Measurements from ENCODE around the gene ABCB8.
A peak's percentile ranks its signal among the peaks of the same experiment; 100 is the strongest.

ABCB8 gene

DNA sequence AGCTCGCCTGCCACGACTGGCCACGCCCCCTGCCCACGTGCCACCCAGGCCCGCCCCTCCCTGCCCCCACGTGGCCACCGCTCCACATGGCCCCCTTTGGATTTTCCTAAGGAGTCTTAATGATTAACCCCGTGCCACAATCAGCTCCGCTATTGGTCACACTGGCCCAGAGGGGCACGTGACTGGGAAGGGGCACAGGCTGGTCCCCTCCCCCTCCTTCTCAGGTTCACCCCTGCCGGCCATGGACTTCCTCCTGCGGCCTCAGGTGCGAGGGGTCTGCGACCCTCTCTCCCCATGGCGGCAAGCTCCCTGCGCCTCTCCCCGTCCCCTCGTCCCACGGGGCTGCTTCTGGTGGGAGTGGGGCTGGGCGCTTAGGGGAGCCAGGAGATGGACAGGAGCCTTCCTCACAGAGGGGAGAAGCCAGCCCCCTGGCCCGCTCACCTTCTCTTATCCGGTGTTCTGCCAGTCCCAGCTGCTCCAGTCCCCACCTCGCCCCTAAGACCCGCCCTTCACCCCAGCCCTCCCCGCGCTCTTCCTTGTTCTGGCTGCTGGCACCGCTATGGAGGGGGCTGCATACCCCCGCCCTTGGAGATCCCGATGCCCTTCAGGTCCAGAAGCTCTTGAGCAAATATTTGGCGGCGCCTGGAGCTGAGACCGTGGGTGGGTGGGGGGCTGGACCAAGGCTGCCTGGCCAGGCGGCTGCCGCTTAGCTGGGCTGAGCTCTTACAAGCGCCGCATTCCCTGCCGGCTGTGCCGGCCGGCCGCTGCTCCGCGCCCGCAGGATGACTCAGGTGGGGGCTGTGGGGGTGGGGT, 34.4 kb downstream of the ABCB8 start:
- peak overlapping the region; percentile 91 for H3K4me2 ChIP-seq (ENCODE audit: low read length)
- peak overlapping the region; percentile 100 for H3K27ac ChIP-seq
- H3K36me3 ChIP-seq (ENCODE audit: control insufficient read depth, insufficient read depth, low read length): no peaks in the 10 kb centered on the region
- peak overlapping the region; percentile 53 for H3K4me3 ChIP-seq (ENCODE audit: low read depth, low read length)
- no peaks in the 10 kb centered on the region for H3K27me3 ChIP-seq (ENCODE audit: control insufficient read depth, insufficient read depth, low read length)
- H2AFZ ChIP-seq: no peak overlapping the region
- H3K4me1 ChIP-seq: peaks cover 68% of the 10 kb centered on the region
- H3K79me2 ChIP-seq: peaks cover 2% of the 10 kb centered on the region
- no peaks in the 10 kb centered on the region for H3K9me3 ChIP-seq (ENCODE audit: control insufficient read depth, low read length)
- H3K9ac ChIP-seq: peak overlapping the region; percentile 83
- TF ChIP-seq, protein P1, sequence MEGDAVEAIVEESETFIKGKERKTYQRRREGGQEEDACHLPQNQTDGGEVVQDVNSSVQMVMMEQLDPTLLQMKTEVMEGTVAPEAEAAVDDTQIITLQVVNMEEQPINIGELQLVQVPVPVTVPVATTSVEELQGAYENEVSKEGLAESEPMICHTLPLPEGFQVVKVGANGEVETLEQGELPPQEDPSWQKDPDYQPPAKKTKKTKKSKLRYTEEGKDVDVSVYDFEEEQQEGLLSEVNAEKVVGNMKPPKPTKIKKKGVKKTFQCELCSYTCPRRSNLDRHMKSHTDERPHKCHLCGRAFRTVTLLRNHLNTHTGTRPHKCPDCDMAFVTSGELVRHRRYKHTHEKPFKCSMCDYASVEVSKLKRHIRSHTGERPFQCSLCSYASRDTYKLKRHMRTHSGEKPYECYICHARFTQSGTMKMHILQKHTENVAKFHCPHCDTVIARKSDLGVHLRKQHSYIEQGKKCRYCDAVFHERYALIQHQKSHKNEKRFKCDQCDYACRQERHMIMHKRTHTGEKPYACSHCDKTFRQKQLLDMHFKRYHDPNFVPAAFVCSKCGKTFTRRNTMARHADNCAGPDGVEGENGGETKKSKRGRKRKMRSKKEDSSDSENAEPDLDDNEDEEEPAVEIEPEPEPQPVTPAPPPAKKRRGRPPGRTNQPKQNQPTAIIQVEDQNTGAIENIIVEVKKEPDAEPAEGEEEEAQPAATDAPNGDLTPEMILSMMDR (IDR thresholded peaks at IDR 0.05): no peak

DNA sequence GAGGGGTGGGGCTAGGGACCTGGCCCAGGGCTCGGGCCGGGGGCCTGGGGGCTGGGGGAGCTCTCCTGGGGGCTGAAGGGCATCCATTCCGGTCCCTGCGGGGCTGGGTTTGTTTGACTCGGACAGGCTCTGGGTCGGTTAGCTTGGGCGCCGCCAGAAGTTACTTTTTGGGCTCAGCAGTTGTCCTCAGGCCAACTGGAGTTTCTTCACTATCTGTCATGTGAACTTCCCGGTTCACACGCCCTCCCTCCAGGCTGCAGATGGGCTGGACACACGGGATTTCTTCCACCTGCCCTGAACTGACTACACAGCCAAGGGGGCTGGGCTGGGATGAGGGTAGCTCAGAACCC, 34.9 kb downstream of the ABCB8 start:
- Histone ChIP-seq H3K27me3 (ENCODE audit: control insufficient read depth, insufficient read depth, low read length) (no peaks in the 10 kb centered on the region), H3K27ac (peak overlapping the region; percentile 100), H3K79me2 (peaks cover 2% of the 10 kb centered on the region), H2AFZ (no peak overlapping the region), H3K36me3 (ENCODE audit: control insufficient read depth, insufficient read depth, low read length) (no peaks in the 10 kb centered on the region), H3K4me1 (peaks cover 73% of the 10 kb centered on the region), H3K9me3 (ENCODE audit: control insufficient read depth, low read length) (no peaks in the 10 kb centered on the region), H3K4me2 (ENCODE audit: low read length) (peak overlapping the region; percentile 69), H3K4me3 (ENCODE audit: low read depth, low read length) (peak overlapping the region; percentile 44), H3K9ac (peak overlapping the region; percentile 34)
- TF ChIP-seq, protein P1 (IDR thresholded peaks at IDR 0.05): no peak

DNA sequence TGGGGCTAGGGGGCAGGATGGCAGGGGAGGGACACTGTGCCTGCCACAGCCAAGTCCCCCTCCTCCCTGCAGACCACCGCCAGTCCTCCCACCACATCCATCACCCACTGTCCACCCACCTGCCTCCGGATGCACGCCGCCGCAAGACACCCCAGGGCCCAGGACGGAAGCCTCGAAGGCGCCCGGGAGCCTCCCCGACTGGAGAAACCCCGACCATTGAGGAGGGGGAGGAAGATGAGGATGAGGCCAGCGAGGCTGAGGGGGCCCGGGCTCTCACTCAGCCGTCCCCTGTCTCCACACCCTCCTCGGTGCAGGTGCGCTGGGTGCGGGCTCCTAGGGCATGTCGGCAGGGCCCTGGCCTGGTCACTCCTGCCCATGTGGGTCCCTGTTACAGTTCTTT, 36.2 kb downstream of the ABCB8 start:
- Histone ChIP-seq H3K27ac (peak overlapping the region; percentile 100), H3K4me3 (ENCODE audit: low read depth, low read length) (no peak overlapping the region), H3K9ac (no peak overlapping the region), H2AFZ (no peak overlapping the region), H3K36me3 (ENCODE audit: control insufficient read depth, insufficient read depth, low read length) (no peaks in the 10 kb centered on the region), H3K79me2 (peaks cover 2% of the 10 kb centered on the region), H3K27me3 (ENCODE audit: control insufficient read depth, insufficient read depth, low read length) (no peaks in the 10 kb centered on the region), H3K9me3 (ENCODE audit: control insufficient read depth, low read length) (no peaks in the 10 kb centered on the region), H3K4me1 (peaks cover 64% of the 10 kb centered on the region), H3K4me2 (ENCODE audit: low read length) (peak overlapping the region; percentile 69)
- TF ChIP-seq, protein P1 (IDR thresholded peaks at IDR 0.05): no peak

DNA sequence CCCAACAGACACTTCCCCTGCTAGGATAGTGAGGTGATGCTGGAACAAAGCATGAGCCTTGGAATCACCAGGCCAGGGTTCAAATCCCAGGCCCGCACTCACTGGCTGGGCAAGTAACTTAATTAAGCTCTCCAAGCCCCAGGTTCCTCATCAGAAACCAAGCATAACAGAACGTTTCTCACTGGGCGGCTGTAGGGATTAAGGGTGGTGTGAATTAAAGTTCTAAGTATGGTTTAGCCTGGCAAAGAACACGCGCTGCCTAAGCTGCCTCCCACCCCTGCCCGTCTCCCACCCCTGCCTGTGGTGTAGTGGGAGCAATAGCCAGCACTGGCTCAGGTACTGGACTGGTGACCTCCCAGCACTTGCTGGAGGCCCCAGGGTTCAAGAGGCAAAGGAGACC, 36.7 kb downstream of the ABCB8 start:
- Histone ChIP-seq H3K79me2 (peaks cover 2% of the 10 kb centered on the region), H3K4me1 (peaks cover 64% of the 10 kb centered on the region), H3K27ac (peak overlapping the region; percentile 100), H3K9me3 (ENCODE audit: control insufficient read depth, low read length) (no peaks in the 10 kb centered on the region), H3K36me3 (ENCODE audit: control insufficient read depth, insufficient read depth, low read length) (no peaks in the 10 kb centered on the region), H3K9ac (no peak overlapping the region), H3K27me3 (ENCODE audit: control insufficient read depth, insufficient read depth, low read length) (no peaks in the 10 kb centered on the region), H2AFZ (no peak overlapping the region), H3K4me3 (ENCODE audit: low read depth, low read length) (peak overlapping the region; percentile 33), H3K4me2 (ENCODE audit: low read length) (peak overlapping the region; percentile 69)
- TF ChIP-seq, protein P1 (IDR thresholded peaks at IDR 0.05): no peak

DNA sequence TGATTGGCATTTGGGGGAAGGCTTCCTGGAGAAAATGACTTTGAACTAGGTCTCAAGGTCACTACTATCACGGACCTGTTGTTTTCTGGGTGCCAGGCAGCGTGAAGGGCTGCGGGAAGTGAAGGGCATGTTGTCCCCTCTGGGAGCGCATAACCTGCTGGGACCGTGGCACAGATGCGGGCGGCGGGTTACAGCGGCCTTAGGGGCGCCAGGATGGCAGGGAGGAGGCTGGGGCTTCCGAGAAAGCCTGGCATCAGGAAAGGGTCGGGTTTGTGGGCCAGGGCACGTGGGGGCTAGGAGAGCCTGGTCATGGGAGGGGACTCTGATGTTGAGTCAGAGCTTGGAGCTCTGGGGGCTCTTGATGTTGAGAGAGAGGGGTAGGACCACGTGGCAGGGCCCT, 37.3 kb downstream of the ABCB8 start:
- H3K36me3 ChIP-seq (ENCODE audit: control insufficient read depth, insufficient read depth, low read length): no peaks in the 10 kb centered on the region
- no peaks in the 10 kb centered on the region for H3K27me3 ChIP-seq (ENCODE audit: control insufficient read depth, insufficient read depth, low read length)
- peaks cover 64% of the 10 kb centered on the region for H3K4me1 ChIP-seq
- TF ChIP-seq, protein P1 (IDR thresholded peaks at IDR 0.05): peak; percentile 19
- no peak overlapping the region for H2AFZ ChIP-seq
- peak overlapping the region; percentile 100 for H3K27ac ChIP-seq
- H3K79me2 ChIP-seq: no peaks in the 10 kb centered on the region
- peak overlapping the region; percentile 33 for H3K4me3 ChIP-seq (ENCODE audit: low read depth, low read length)
- H3K4me2 ChIP-seq (ENCODE audit: low read length): peak overlapping the region; percentile 69
- peak overlapping the region; percentile 29 for H3K9ac ChIP-seq
- H3K9me3 ChIP-seq (ENCODE audit: control insufficient read depth, low read length): no peaks in the 10 kb centered on the region
